K562 (cell line): ENCODE results near the gene UBE2L3. TPM values are rescaled to one million over a fixed set of nuclear protein-coding genes. Genes with fewer than 3 reads are reported as not detected.

Experiments
- BMI1 ChIP-seq: fragments of 150-350 bp; IDR thresholded peaks from 2 replicates; pipeline ENCODE4 v1.6.1; 2014; ENCODE audit warnings: low read length
- CBX8 ChIP-seq: fragments of 200-600 bp; sonication (generic); IDR thresholded peaks from 2 replicates; pipeline ENCODE4 v1.6.1; 2012; ENCODE audit warnings: borderline replicate concordance, mixed run types, low read depth, mild to moderate bottlenecking, moderate library complexity, mixed read lengths, low read length, control low read depth, inconsistent platforms; ENCODE audit not compliant: poor library complexity, severe bottlenecking; ENCODE audit errors: extremely low read depth
- CREB1 ChIP-seq, 2 experiments: sonication (generic) in 1 of 2; formaldehyde crosslinking in 1 of 2; IDR thresholded peaks; 2 replicates each; pipeline versions ENCODE4 v1.6.1 to v1.8.0; 2012 to 2022; ENCODE audit warnings: inconsistent platforms in 1 of 2, mild to moderate bottlenecking in 1 of 2, missing genetic modification reagents in 1 of 2, moderate library complexity in 1 of 2
- E2F5 ChIP-seq: sonication (generic); formaldehyde crosslinking; IDR thresholded peaks from 2 replicates; pipeline ENCODE4 v1.8.0; 2022; ENCODE audit warnings: mild to moderate bottlenecking, missing genetic modification reagents
- MED1 ChIP-seq: sonication (generic); formaldehyde crosslinking; IDR thresholded peaks from 2 replicates; pipeline ENCODE4 v1.8.1; 2023; ENCODE audit warnings: missing genetic modification reagents, borderline replicate concordance
- SIN3B ChIP-seq: fragments of 450-650 bp; IDR thresholded peaks from 2 replicates; pipeline ENCODE4 v1.6.1; 2017; ENCODE audit warnings: low read depth, mild to moderate bottlenecking, moderate library complexity
- SMAD2 ChIP-seq: fragments of 150-350 bp; IDR thresholded peaks from 2 replicates; pipeline ENCODE4 v1.6.1; 2014; ENCODE audit warnings: low read depth, mild to moderate bottlenecking, low read length
- SP2 ChIP-seq: IDR thresholded peaks from 2 replicates; pipeline ENCODE4 v1.6.1; 2011; ENCODE audit warnings: mild to moderate bottlenecking, low read depth, low read length, moderate library complexity; ENCODE audit not compliant: poor library complexity, severe bottlenecking; ENCODE audit errors: extremely low read depth
- ZFP30 ChIP-seq: fragments of 250-450 bp; sonication (Bioruptor Pico); IDR thresholded peaks from 2 replicates; pipeline ENCODE4 v1.8.0; 2022; ENCODE audit warnings: moderate library complexity, mild to moderate bottlenecking, inconsistent platforms, borderline replicate concordance
- ZNF124 ChIP-seq: sonication (generic); formaldehyde crosslinking; IDR thresholded peaks from 2 replicates; pipeline ENCODE4 v1.8.1; 2022; ENCODE audit warnings: missing genetic modification reagents
- ZNF146 ChIP-seq: IDR thresholded peaks from one replicate; pipeline ENCODE4 v1.6.1; 2018; ENCODE audit warnings: missing compliant biosample characterization; ENCODE audit not compliant: unreplicated experiment
- ZNF280B ChIP-seq: fragments of 250-450 bp; sonication (Bioruptor Pico); IDR thresholded peaks from 2 replicates; pipeline ENCODE4 v1.5.1; 2021; ENCODE audit warnings: mild to moderate bottlenecking
- ZNF398 ChIP-seq: fragments of 250-450 bp; sonication (Bioruptor Pico); IDR thresholded peaks from 2 replicates; pipeline ENCODE4 v1.8.0; 2021; ENCODE audit warnings: moderate library complexity, mild to moderate bottlenecking, inconsistent platforms
- ZNF408 ChIP-seq: fragments of 250-450 bp; sonication (Bioruptor Pico); IDR thresholded peaks from 2 replicates; pipeline ENCODE4 v1.4.0; 2020; ENCODE audit warnings: low read depth, mild to moderate bottlenecking, moderate library complexity
- polyA plus RNA-seq, 8 experiments: library from polyadenylated mRNA; depleted of rRNA in 4 of 8; stranded (reverse) in 5 of 8; unstranded in 3 of 8; fragments of >200 nt; fragmentation: Nextera tagmentation in 2 of 8; fragmentation: Illumina TruSeq in 1 of 8; extraction: Ambion mirVana in 2 of 8; extraction: Trizol in 1 of 8; gene quantifications; 2 replicates each; pipeline versions ENCODE4 v1.2.1 to v1.2.3, GENCODE V29; 2011 to 2014; ENCODE audit warnings: inconsistent platforms in 1 of 8, missing spikeins in 1 of 8
- total RNA-seq, 7 experiments: library from RNA; depleted of rRNA in 6 of 7; stranded (reverse); fragments of >200 nt in 6 of 7; fragmentation: Illumina TruSeq in 2 of 7; extraction: Trizol in 2 of 7; gene quantifications; 2 replicates each; pipeline versions ENCODE4 v1.2.1 to v1.2.3, GENCODE V29; 2011 to 2021; ENCODE audit warnings: low replicate concordance in 1 of 7
- TF ChIP-seq, protein P1 (sequence below): fragments of 450-650 bp; IDR thresholded peaks from 2 replicates; pipeline ENCODE4 v1.7.1; 2018; ENCODE audit warnings: mild to moderate bottlenecking, low read depth; ENCODE audit not compliant: partially characterized antibody
- TF ChIP-seq, protein P2 (sequence below): fragments of 250-450 bp; sonication (Bioruptor Pico); IDR thresholded peaks from 2 replicates; pipeline ENCODE4 v1.5.0; 2020; ENCODE audit warnings: mild to moderate bottlenecking, borderline replicate concordance

The UBE2L3 gene
- total and polyA plus RNA-seq, 9 of the 15 experiments (the other 6 are each of a cell fraction or from before 2014, with no cell fraction given): 215 to 625 (median 285) TPM

DNA sequence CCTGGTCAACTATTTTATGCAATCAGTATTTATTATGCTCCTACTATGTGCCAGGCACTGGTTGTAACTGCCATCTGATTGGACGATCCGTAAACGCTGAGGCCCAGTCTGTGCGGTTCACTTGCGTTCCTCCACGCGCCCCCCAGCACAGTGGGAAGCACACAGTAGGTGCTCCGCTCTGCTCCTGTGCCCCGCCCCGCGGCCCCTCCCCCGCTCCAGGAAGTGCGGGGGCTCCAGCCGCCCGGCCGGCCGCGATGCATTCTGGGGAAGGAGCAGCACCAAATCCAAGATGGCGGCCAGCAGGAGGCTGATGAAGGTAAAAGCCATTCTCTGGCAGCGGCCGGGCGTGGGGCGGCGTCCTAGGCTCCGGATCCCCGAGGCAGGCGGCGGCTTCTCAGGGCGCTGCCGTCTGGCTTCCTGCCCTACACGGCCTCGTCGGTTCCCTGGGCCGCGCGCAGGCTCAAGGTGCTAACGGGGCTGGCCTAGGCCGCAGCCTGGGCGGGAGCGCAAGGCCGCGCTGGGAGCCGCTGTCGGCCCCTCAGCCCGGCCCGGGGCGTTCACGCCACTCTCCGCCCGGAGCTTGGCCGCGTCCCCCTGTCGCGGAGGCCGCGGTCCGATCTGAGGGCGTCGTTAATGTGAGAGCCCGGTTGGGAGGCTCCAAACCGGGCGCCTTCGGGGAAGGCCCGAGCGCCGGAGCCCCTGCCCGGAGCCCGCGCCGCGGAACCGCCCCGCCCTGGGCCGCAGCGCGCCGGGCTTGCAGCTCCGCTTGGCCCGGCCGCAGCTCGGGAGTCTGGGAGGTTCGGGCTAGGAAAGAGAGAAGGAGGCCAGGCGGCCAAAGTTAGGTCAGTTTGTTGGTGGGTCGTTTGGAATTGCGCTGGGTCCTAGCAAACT, at the start of gene UBE2L3 (continued):
- peak; percentile 98 for TF ChIP-seq E2F5 (CRISPR knock-in tag)
- TF ChIP-seq SMAD2: no peak
- TF ChIP-seq, protein P1, sequence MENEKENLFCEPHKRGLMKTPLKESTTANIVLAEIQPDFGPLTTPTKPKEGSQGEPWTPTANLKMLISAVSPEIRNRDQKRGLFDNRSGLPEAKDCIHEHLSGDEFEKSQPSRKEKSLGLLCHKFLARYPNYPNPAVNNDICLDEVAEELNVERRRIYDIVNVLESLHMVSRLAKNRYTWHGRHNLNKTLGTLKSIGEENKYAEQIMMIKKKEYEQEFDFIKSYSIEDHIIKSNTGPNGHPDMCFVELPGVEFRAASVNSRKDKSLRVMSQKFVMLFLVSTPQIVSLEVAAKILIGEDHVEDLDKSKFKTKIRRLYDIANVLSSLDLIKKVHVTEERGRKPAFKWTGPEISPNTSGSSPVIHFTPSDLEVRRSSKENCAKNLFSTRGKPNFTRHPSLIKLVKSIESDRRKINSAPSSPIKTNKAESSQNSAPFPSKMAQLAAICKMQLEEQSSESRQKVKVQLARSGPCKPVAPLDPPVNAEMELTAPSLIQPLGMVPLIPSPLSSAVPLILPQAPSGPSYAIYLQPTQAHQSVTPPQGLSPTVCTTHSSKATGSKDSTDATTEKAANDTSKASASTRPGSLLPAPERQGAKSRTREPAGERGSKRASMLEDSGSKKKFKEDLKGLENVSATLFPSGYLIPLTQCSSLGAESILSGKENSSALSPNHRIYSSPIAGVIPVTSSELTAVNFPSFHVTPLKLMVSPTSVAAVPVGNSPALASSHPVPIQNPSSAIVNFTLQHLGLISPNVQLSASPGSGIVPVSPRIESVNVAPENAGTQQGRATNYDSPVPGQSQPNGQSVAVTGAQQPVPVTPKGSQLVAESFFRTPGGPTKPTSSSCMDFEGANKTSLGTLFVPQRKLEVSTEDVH: no peak
- TF ChIP-seq MED1 (CRISPR knock-in tag): no peak
- TF ChIP-seq ZNF280B (CRISPR knock-in tag): no peak
- no peak for TF ChIP-seq BMI1
- no peak; the same call in 1 of the 2 replicates for TF ChIP-seq ZNF408
- TF ChIP-seq, protein P2, sequence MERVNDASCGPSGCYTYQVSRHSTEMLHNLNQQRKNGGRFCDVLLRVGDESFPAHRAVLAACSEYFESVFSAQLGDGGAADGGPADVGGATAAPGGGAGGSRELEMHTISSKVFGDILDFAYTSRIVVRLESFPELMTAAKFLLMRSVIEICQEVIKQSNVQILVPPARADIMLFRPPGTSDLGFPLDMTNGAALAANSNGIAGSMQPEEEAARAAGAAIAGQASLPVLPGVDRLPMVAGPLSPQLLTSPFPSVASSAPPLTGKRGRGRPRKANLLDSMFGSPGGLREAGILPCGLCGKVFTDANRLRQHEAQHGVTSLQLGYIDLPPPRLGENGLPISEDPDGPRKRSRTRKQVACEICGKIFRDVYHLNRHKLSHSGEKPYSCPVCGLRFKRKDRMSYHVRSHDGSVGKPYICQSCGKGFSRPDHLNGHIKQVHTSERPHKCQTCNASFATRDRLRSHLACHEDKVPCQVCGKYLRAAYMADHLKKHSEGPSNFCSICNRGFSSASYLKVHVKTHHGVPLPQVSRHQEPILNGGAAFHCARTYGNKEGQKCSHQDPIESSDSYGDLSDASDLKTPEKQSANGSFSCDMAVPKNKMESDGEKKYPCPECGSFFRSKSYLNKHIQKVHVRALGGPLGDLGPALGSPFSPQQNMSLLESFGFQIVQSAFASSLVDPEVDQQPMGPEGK (CRISPR knock-in tag): no peak
- TF ChIP-seq ZFP30 (CRISPR knock-in tag): no peak
- TF ChIP-seq SP2: no peak
- no peak for TF ChIP-seq ZNF146 (CRISPR knock-in tag)
- TF ChIP-seq CBX8: no peak
- TF ChIP-seq ZNF124 (CRISPR knock-in tag): no peak
- TF ChIP-seq SIN3B: no peak
- no peak for TF ChIP-seq CREB1 (IDR thresholded peaks at IDR 0.05)
- TF ChIP-seq CREB1 (CRISPR knock-in tag; IDR thresholded peaks at IDR 0.05): no peak
- no peak for TF ChIP-seq ZNF398 (CRISPR knock-in tag)
